ENCODE measurements around the gene PIK3R1.

Gene PIK3R1

GRCh38 chr5:68252673-68253623 is 37.4 kb downstream of the PIK3R1 start:
- no peak for DNase-seq

- DNase-seq = no peak
Measured at GRCh38 chr5:68253624-68254585, 38.3 kb downstream of the PIK3R1 start.

DNA sequence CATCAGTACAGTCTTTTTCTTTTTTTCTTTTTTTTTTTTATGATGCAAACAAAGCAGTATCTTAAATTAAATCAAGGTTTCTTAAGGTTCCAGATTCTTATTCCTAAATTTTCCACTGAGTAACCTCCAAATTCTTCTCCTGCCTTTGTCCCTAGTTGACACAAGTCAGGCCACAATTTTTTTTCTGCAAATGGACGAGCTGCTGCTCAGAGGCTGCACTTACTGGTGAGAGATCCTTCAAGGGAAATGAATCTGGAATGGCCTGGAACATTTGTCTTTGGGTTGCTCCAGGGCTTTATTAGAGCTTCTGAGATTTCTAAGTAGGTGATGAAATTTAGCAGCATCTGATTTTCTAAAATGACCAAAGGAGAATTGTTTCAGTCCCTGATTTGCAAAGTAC is 39.3 kb downstream of the PIK3R1 start:
- DNase-seq = no peak

GRCh38 chr5:68255305-68256120 is 40.0 kb downstream of the PIK3R1 start:
- DNase-seq = no peak

DNA sequence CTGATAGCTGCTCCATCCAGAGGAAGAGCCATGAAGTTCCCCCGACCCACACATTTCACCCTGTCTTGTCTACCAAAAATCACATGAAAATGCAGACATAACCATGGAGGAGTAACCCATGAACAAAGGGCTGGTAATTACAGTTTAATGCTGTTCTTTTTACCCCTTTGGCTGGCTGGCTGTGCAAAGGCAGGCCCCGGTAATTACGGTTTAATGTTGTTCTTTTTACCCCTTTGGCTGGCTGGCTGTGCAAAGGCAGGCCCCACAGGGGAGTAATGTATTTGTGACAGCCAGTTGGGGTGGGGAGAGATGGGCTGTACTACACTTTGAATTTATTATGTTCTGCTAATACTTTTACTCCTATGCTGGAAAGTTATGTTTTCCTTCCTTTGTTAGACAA is 41.7 kb downstream of the PIK3R1 start:
- no peak for DNase-seq

DNA sequence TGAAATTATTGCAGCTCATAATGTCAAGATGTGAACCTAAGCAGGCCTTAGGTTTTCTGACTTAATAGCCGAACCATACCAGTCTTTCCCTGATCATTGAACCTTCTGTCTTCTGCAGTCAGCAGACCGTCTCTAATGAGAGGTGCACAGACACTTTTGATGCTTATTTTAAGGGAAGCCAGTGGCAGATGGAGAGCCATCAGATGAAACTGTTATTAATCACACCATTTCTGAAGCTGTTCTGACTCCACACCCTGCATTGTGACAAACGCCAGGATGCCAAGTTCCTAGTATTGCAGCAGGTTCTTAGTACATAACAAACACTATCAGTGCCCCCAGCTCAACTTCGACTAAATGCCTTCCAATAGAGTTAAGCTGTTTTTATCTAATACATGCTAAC is 43.0 kb downstream of the PIK3R1 start:
- no peak for DNase-seq

DNA sequence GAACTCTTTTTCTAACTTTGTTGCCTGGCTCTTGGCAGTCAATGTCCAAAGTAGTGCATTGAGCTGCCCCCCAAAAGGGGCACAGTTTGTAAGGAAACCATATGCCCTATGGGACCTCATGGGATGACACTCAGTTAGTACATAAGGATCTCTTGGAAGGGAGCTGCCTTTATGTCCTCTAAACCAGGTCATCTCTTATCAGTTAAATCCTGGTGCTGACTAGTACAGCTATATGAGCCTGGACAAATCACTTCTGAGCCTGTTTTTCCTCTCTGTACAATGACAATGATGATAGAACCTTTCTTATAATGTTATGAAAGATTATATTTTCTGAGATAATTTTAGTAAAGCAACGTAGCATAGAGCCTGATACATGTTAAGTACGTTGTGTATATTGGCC is 44.1 kb downstream of the PIK3R1 start:
- no peak for DNase-seq

DNA sequence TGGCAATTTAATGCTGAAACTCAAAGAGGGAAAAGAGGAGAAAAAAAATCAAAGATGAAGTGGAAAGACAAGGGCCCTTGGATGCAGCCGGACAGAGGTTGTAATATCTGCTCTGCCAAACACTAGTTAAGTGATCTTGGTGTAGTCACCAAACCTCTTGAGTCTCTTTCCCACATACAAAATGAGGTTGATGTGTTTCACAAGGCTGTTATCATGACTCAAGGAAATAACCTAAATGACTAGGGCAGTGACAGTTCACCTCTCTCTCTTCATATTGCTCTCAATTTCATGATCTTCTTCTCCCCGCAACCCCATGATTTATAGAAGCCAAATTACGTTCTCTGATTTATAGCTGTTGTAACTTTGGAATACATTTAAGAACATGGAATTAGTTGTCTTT is 44.9 kb downstream of the PIK3R1 start:
- DNase-seq = no peak

DNA sequence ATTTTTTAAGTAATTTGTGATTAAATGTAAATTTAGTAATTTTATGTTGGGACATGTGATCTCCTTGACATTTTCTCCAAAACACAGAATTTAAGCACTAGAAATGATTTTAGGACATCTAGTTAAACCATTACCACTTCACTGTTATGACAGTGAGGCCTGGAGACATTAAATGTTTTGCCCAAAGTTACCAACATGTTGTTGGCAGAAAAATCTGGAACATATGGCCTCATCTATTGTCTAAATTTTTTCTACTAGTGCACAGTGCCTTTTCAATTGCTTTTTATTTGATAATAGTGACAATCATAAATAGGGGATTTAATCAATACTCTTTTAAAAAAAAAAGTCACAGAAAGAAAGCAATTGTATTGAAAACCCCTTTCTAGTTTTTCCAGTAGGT is 45.6 kb downstream of the PIK3R1 start:
- DNase-seq = no peak

DNA sequence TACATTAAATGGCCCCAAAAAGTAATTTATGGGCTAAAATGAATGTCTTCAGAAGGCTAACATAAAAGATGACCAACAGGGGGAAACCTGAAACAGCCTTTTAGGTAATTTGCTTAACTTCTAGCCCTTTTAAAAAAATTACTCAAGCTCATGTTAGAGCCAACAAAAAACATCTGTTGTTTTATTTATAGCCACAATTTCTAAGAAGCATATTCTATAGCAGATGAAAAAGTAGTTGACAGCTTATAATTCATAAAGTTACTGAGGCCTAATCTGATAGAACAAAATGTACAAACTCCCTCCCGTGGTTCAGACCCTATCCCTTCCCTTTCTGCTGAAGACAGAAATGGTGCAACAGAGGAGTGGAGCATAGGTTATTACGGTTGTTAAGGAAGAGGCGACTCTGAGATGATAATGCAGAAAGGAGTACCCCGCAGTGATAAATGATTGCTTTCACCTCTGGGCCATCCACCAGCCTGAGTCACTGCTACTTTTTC is 46.1 kb downstream of the PIK3R1 start:
- no peak for DNase-seq

- no peak for DNase-seq
Measured at GRCh38 chr5:68264024-68264956, 48.7 kb downstream of the PIK3R1 start.

- DNase-seq = no peak
Measured at GRCh38 chr5:68265347-68265746, 49.8 kb downstream of the PIK3R1 start.

- DNase-seq = no peak
Measured at GRCh38 chr5:68265822-68266395, 50.4 kb downstream of the PIK3R1 start.

GRCh38 chr5:68266457-68266856 is 50.9 kb downstream of the PIK3R1 start:
- no peak for DNase-seq

DNA sequence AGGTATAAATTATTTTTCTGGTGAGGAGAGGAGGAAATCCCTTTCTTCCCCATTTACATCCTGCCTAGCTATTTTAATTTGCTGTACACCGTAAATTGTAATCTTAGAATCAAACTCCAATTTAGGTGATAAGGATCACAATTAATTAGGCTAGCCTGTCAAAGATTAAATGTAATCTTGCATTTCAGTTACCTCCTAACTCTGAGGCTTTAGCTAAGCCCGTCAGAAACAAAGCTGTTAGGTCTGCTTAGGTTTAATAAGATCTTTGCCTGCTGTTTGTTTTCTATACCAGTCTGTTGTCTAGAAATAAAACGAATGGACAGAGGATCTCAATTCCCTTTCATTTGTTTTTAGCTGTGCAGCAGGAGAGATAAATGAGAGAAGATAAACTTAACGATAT is 51.5 kb downstream of the PIK3R1 start:
- DNase-seq = no peak

- DNase-seq = no peak
Measured at GRCh38 chr5:68268101-68268851, 52.7 kb downstream of the PIK3R1 start.

GRCh38 chr5:68268852-68269130 is 53.2 kb downstream of the PIK3R1 start:
- no peak for DNase-seq

DNA sequence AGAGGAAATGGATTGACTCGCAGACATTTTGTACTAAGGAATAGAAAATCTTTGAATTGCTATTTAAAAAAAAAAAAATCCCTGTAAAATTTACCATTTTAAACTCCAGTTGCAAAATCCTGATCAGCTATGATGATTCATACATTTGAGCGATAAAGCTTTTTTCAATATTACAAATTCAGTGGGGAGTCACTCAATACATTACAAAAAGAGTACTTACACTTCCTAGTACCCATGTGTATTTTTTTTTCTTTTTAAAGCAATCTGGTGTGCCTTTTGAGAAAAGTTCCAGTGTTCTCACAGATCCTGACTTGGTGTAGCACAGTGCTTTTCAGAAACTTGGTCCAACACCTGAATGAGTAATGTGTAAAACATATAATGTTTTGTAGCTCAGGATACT is 54.3 kb downstream of the PIK3R1 start:
- DNase-seq = no peak

DNA sequence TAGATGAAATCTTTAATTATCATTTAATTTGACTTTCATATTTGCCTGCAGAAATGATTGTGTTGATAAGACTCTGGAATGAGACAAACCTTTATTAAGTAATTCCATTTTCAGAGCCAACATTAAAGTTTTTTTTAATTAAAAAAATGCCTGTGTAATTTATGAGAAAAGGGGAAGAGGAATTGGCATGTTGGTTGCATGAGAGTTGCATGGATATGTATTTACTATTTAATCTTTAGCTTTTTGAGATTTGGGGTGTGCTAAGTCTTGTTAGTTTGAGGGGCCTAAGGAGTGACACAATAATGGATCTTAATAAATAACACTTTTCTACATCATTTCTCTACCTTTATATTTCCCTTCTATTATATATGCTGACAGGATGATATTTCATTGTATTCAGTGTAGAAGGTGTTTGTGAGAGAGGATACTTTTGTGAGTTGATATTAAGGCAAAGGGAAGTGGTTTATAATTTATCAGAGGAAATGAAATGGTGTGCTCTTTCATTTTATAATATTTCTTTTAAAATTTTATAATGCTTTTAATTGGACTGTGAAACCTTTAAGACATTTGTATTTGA is 54.9 kb downstream of the PIK3R1 start:
- DNase-seq = no peak

GRCh38 chr5:68271124-68271523 is 55.6 kb downstream of the PIK3R1 start:
- no peak for DNase-seq
